Measurements from ENCODE around the gene DNAH8.
A peak's percentile ranks its signal among the peaks of the same experiment; 100 is the strongest.

DNAH8 gene

DNA sequence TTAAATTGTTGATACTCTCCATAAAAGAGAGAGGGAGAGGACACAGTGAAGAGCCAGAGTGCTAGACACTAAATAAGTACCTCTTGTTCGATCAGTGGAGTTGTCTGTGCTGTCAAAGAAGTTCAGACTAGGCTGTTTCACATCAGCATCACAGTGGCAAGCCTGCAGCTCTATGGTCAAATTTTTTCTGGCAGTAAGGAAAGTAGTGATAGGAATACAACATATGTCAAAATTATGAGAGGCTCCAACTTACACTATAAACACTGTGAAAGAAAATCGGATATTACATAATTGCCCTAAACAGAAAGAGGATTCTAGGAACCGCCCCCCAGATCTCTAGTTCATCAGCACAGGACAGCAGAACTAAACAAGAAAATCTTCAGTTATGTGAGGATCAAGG lies 23.1 kb downstream of the DNAH8 start:
- Histone ChIP-seq H3K36me3 (replicated peaks) (no peaks in the 10 kb centered on the region), H3K27me3 (replicated peaks) (no peaks in the 10 kb centered on the region), H3K27ac (no peak overlapping the region), H3K4me3 (ENCODE audit: low read depth, low read length) (no peak overlapping the region)
- DNase-seq = no peak
- in situ Hi-C loops (cut with HindIII; ENCODE audit: low pct_ligation_motif_present, low sequenced_read_pairs) = no loop called here
- TF ChIP-seq, protein P1, sequence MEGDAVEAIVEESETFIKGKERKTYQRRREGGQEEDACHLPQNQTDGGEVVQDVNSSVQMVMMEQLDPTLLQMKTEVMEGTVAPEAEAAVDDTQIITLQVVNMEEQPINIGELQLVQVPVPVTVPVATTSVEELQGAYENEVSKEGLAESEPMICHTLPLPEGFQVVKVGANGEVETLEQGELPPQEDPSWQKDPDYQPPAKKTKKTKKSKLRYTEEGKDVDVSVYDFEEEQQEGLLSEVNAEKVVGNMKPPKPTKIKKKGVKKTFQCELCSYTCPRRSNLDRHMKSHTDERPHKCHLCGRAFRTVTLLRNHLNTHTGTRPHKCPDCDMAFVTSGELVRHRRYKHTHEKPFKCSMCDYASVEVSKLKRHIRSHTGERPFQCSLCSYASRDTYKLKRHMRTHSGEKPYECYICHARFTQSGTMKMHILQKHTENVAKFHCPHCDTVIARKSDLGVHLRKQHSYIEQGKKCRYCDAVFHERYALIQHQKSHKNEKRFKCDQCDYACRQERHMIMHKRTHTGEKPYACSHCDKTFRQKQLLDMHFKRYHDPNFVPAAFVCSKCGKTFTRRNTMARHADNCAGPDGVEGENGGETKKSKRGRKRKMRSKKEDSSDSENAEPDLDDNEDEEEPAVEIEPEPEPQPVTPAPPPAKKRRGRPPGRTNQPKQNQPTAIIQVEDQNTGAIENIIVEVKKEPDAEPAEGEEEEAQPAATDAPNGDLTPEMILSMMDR (IDR thresholded peaks at IDR 0.05; ENCODE audit: low read depth, low read length, missing control alignments) = no peak

DNA sequence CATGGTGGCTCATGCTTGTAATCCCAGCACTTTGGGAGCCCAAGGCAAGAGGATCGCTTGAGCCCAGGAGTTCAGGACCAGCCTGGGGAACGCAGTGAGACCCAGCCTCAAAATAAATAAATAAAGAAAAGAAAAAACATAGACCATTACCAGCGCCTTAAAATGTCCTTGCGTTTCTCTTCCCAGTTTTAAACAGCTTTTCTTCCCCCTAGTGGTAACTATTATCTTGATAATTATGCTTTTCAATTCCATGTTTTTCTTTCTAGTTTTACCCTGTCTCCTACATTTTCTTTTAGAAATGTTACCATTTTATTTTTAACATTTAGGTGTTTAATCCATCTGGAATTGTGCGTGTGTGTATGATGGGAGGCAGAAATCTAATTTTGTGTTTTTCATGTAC lies 24.4 kb downstream of the DNAH8 start:
- no peak overlapping the region for H3K4me3 ChIP-seq (ENCODE audit: low read depth, low read length)
- in situ Hi-C loops (cut with HindIII; ENCODE audit: low pct_ligation_motif_present, low sequenced_read_pairs) = no loop called here
- TF ChIP-seq, protein P1 (IDR thresholded peaks at IDR 0.05; ENCODE audit: low read depth, low read length, missing control alignments) = peak; percentile 34
- DNase-seq = no peak
- H3K27ac ChIP-seq = no peak overlapping the region
- no peaks in the 10 kb centered on the region for H3K27me3 ChIP-seq (replicated peaks)
- H3K36me3 ChIP-seq (replicated peaks) = no peaks in the 10 kb centered on the region

DNA sequence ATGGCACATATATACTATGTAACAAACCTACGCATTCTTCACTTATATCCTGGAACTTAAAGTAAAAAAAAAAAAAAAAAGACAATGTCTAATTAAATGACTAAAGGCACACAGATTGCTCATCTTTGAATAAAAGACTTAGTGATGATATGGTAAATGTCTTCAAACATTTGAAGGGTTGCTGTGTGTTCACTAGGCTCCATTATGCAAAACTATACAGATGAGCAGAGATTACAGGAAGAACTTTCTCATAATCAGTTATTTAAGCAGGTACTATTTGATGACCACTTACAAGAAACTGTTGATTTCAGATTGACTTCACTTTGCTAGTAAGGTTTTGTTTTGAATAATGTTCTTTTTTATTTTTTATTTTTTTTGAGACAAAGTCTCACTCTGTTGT lies 34.4 kb downstream of the DNAH8 start:
- no peaks in the 10 kb centered on the region for H3K27me3 ChIP-seq (replicated peaks)
- no peak for DNase-seq
- no peaks in the 10 kb centered on the region for H3K36me3 ChIP-seq (replicated peaks)
- TF ChIP-seq, protein P1 (IDR thresholded peaks at IDR 0.05; ENCODE audit: low read depth, low read length, missing control alignments) = no peak
- no peak overlapping the region for H3K27ac ChIP-seq
- H3K4me3 ChIP-seq (ENCODE audit: low read depth, low read length) = no peak overlapping the region
- in situ Hi-C loops (cut with HindIII; ENCODE audit: low pct_ligation_motif_present, low sequenced_read_pairs) = no loop called here

DNA sequence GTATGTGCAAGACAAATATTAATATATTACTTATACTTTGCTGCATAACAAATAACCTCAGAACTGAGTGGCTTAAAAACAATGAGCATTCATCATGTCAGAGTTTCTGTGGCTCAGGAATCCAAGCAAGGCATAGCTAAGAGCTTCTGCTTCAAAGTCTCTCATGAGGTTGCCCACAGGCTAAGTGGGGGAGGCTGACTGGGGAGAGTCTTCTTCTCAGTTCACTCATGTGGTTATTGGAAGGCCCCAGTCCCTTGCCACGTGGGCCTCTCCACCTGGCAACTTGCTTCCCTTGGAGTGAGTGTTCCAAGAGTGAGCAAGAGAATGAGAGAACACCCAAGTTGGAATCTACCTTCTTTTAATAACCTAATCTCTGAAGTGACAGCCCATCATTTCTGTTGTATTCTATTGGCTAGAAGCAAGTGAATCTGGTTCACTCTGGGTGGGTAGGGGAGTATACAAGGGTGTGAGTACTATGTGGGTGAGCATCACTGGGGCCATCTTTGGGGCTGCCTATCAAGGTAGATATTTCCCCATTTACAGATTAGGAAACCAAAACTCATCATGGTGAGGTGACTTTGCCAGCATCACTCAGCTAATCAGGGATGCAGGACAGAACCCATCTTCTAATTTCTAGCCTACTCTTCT lies 36.0 kb downstream of the DNAH8 start:
- Histone ChIP-seq H3K27ac (no peak overlapping the region), H3K27me3 (replicated peaks) (no peaks in the 10 kb centered on the region), H3K36me3 (replicated peaks) (no peaks in the 10 kb centered on the region), H3K4me3 (ENCODE audit: low read depth, low read length) (no peak overlapping the region)
- DNase-seq = no peak
- TF ChIP-seq, protein P1 (IDR thresholded peaks at IDR 0.05; ENCODE audit: low read depth, low read length, missing control alignments) = no peak
- in situ Hi-C loops (cut with HindIII; ENCODE audit: low pct_ligation_motif_present, low sequenced_read_pairs) = no loop called here

DNA sequence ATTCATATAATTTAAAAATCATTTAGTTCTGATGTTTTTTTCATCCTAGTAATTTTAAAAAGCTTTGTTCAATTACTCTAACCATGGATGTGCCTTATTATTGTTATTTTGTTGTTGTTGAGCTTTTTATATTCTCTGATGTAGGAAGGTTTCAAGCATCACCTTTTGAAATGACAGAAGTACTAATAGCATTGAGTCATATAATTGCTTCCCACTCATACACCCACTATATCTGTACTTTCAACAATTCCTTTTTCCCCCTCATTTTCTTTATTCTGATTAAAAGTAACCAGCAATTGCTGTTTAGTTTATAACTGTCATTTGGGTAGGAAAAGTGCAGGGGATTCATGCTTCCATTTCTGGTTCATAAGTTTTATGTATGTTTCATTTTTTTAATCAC lies 38.6 kb downstream of the DNAH8 start:
- H3K27me3 ChIP-seq (replicated peaks) = no peaks in the 10 kb centered on the region
- in situ Hi-C loops (cut with HindIII; ENCODE audit: low pct_ligation_motif_present, low sequenced_read_pairs) = no loop called here
- no peaks in the 10 kb centered on the region for H3K36me3 ChIP-seq (replicated peaks)
- no peak for DNase-seq
- H3K27ac ChIP-seq = no peak overlapping the region
- TF ChIP-seq, protein P1 (IDR thresholded peaks at IDR 0.05; ENCODE audit: low read depth, low read length, missing control alignments) = no peak
- H3K4me3 ChIP-seq (ENCODE audit: low read depth, low read length) = no peak overlapping the region

DNA sequence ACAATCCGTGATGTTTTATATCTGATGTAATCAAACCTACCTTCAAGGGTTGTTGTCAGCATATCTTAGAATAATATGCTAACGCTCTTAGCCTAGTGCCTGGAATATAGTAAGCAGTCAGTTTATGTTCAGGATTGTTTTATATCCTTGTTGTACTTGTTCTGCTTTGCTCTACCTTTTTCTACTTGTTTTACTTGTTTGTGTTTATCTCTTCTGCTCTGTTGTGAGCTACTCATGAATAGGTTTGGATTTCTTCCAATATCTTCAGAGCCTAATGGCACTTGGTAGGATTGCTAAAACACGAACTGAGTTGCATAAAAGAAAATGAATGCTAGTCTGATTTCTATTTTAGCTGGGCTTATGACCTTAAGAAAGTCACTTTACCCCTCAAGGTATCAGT lies 40.1 kb downstream of the DNAH8 start:
- H3K27me3 ChIP-seq (replicated peaks) = no peaks in the 10 kb centered on the region
- in situ Hi-C loops (cut with HindIII; ENCODE audit: low pct_ligation_motif_present, low sequenced_read_pairs) = no loop called here
- H3K4me3 ChIP-seq (ENCODE audit: low read depth, low read length) = no peak overlapping the region
- no peak for DNase-seq
- H3K36me3 ChIP-seq (replicated peaks) = no peaks in the 10 kb centered on the region
- TF ChIP-seq, protein P1 (IDR thresholded peaks at IDR 0.05; ENCODE audit: low read depth, low read length, missing control alignments) = no peak
- H3K27ac ChIP-seq = no peak overlapping the region

All from brain microvascular endothelial cell (primary cell).